ENCODE data around the gene ERP44. TPM values are rescaled to one million over a fixed set of nuclear protein-coding genes. Genes with fewer than 3 reads are reported as not detected.

Gene ERP44
- total RNA-seq (2022; extraction: Qiagen RNA extraction): 14.3 to 15.8 TPM (median 15.0 TPM) in 5 replicates

GRCh38 chr9:100098887-100099721, at the start of gene ERP44, which contains the start of gene INVS:
Gene ERP44 (minus strand): TSS chr9:100099000. CDS start chr9:100098840, 160 bp downstream.
Gene INVS (plus strand): TSS chr9:100099243. CDS start chr9:100104522, 5,279 bp downstream.

Other genes with a start within 250 kb of the ERP44 start
- 6.4 to 9.6 TPM (median 8.6 TPM) in 5 replicates for gene STX17, start 192.3 kb downstream of the ERP44 start, total RNA-seq (2022; extraction: Qiagen RNA extraction)
- 7.3 to 10.4 TPM (median 9.1 TPM) in 5 replicates for gene INVS, start 243 bp upstream of the ERP44 start, total RNA-seq (2022; extraction: Qiagen RNA extraction)

All from A549 treated with AZD2906 at 1 μM for 4 hours (cell line).